ENCODE measurements around the gene GDPGP1.
A peak's percentile ranks its signal among the peaks of the same experiment; 100 is the strongest.

The GDPGP1 gene

DNA sequence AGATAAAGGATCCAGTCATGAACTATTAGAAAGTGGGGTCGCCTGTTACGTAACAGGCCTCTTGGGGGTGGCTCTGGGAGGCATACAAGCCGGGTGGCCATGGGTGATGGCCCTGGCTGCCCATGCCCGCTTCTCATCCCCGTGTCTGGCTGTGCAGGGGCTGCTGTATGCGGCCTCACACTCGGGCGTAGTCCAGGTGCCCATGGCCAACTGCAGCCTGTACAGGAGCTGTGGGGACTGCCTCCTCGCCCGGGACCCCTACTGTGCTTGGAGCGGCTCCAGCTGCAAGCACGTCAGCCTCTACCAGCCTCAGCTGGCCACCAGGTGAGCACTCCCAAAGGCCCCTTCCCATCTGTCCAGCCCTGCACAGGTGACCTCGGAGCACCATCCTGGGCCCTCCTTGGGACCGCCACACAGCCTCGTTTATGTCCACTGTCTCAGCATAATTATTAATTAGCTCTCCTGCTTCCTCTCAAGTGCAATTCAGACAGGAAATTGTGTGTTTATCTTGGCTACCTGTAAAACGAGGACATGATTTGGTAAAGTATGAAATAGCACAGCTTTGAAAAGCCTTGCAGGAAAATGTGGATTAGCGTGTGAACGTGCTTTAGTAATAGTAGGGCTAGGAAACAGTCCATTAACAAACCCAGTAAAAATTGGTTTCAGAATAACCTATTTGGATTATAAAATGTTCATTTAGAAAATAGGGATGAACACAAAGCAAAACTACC lies 8.3 kb upstream of the GDPGP1 start:
- Histone ChIP-seq H3K36me3 (ENCODE audit: control insufficient read depth in 2 of 2, insufficient read depth in 2 of 2, low read length in 2 of 2) (peaks cover 64 to 70% of the 10 kb centered on the region in 2 donors), H3K9ac (ENCODE audit: low read depth in 1 of 2, low read length in 2 of 2) (no peak overlapping the region), H3K27ac (ENCODE audit: low read depth in 2 of 2, low read length in 2 of 2) (no peak overlapping the region), H3K4me3 (ENCODE audit: low read length in 2 of 2) (no peak overlapping the region), H3K9me3 (ENCODE audit: control insufficient read depth in 2 of 2, low read length in 2 of 2) (no peaks in the 10 kb centered on the region), H3K27me3 (ENCODE audit: control insufficient read depth in 2 of 2, insufficient read depth in 2 of 2, low read length in 2 of 2) (no peaks in the 10 kb centered on the region), H3K4me1 (ENCODE audit: control insufficient read depth in 2 of 2, insufficient read depth in 2 of 2, low read length in 2 of 2) (peaks cover 11 to 19% of the 10 kb centered on the region in 2 donors)

- no peak overlapping the region for H3K4me3 ChIP-seq (ENCODE audit: low read length in 2 of 2)
- peaks cover 72 to 80% of the 10 kb centered on the region in 2 donors for H3K36me3 ChIP-seq (ENCODE audit: control insufficient read depth in 2 of 2, insufficient read depth in 2 of 2, low read length in 2 of 2)
- no peaks in the 10 kb centered on the region for H3K9me3 ChIP-seq (ENCODE audit: control insufficient read depth in 2 of 2, low read length in 2 of 2)
- no peaks in the 10 kb centered on the region for H3K27me3 ChIP-seq (ENCODE audit: control insufficient read depth in 2 of 2, insufficient read depth in 2 of 2, low read length in 2 of 2)
- no peak overlapping the region for H3K27ac ChIP-seq (ENCODE audit: low read depth in 2 of 2, low read length in 2 of 2)
- no peak overlapping the region for H3K9ac ChIP-seq (ENCODE audit: low read depth in 1 of 2, low read length in 2 of 2)
- peaks cover 28 to 30% of the 10 kb centered on the region in 2 donors for H3K4me1 ChIP-seq (ENCODE audit: control insufficient read depth in 2 of 2, insufficient read depth in 2 of 2, low read length in 2 of 2)
Measured at GRCh38 chr15:90227336-90227735, 6.7 kb upstream of the GDPGP1 start.

- Histone ChIP-seq H3K27ac (ENCODE audit: low read depth in 2 of 2, low read length in 2 of 2) (peak overlapping the region in 1 of 2 donors; percentile 56), H3K9me3 (ENCODE audit: control insufficient read depth in 2 of 2, low read length in 2 of 2) (no peaks in the 10 kb centered on the region), H3K36me3 (ENCODE audit: control insufficient read depth in 2 of 2, insufficient read depth in 2 of 2, low read length in 2 of 2) (peaks cover 65 to 78% of the 10 kb centered on the region in 2 donors), H3K4me1 (ENCODE audit: control insufficient read depth in 2 of 2, insufficient read depth in 2 of 2, low read length in 2 of 2) (peaks cover 35 to 36% of the 10 kb centered on the region in 2 donors), H3K9ac (ENCODE audit: low read depth in 1 of 2, low read length in 2 of 2) (peak overlapping the region in 1 of 2 donors; percentile 4), H3K4me3 (ENCODE audit: low read length in 2 of 2) (no peak overlapping the region), H3K27me3 (ENCODE audit: control insufficient read depth in 2 of 2, insufficient read depth in 2 of 2, low read length in 2 of 2) (no peaks in the 10 kb centered on the region)
Measured at GRCh38 chr15:90227816-90228772, 5.9 kb upstream of the GDPGP1 start.

- Histone ChIP-seq H3K4me1 (ENCODE audit: control insufficient read depth in 2 of 2, insufficient read depth in 2 of 2, low read length in 2 of 2) (peaks cover 36 to 38% of the 10 kb centered on the region in 2 donors), H3K27ac (ENCODE audit: low read depth in 2 of 2, low read length in 2 of 2) (peak overlapping the region; percentile 11 to 56), H3K9me3 (ENCODE audit: control insufficient read depth in 2 of 2, low read length in 2 of 2) (no peaks in the 10 kb centered on the region), H3K9ac (ENCODE audit: low read depth in 1 of 2, low read length in 2 of 2) (peak overlapping the region in 1 of 2 donors; percentile 4), H3K4me3 (ENCODE audit: low read length in 2 of 2) (no peak overlapping the region), H3K36me3 (ENCODE audit: control insufficient read depth in 2 of 2, insufficient read depth in 2 of 2, low read length in 2 of 2) (peaks cover 56 to 69% of the 10 kb centered on the region in 2 donors), H3K27me3 (ENCODE audit: control insufficient read depth in 2 of 2, insufficient read depth in 2 of 2, low read length in 2 of 2) (no peaks in the 10 kb centered on the region)
Measured at GRCh38 chr15:90228960-90229359, 5.0 kb upstream of the GDPGP1 start.

- no peaks in the 10 kb centered on the region for H3K27me3 ChIP-seq (ENCODE audit: control insufficient read depth in 2 of 2, insufficient read depth in 2 of 2, low read length in 2 of 2)
- H3K9me3 ChIP-seq (ENCODE audit: control insufficient read depth in 2 of 2, low read length in 2 of 2): no peaks in the 10 kb centered on the region
- peak overlapping the region; percentile 99 for H3K27ac ChIP-seq (ENCODE audit: low read depth in 2 of 2, low read length in 2 of 2)
- peaks cover 42 to 48% of the 10 kb centered on the region in 2 donors for H3K4me1 ChIP-seq (ENCODE audit: control insufficient read depth in 2 of 2, insufficient read depth in 2 of 2, low read length in 2 of 2)
- H3K36me3 ChIP-seq (ENCODE audit: control insufficient read depth in 2 of 2, insufficient read depth in 2 of 2, low read length in 2 of 2): peaks cover 45 to 59% of the 10 kb centered on the region in 2 donors
- H3K9ac ChIP-seq (ENCODE audit: low read depth in 1 of 2, low read length in 2 of 2): peak overlapping the region; percentile 44 to 98
- no peak overlapping the region for H3K4me3 ChIP-seq (ENCODE audit: low read length in 2 of 2)
Measured at GRCh38 chr15:90230071-90230494, 3.9 kb upstream of the GDPGP1 start.

DNA sequence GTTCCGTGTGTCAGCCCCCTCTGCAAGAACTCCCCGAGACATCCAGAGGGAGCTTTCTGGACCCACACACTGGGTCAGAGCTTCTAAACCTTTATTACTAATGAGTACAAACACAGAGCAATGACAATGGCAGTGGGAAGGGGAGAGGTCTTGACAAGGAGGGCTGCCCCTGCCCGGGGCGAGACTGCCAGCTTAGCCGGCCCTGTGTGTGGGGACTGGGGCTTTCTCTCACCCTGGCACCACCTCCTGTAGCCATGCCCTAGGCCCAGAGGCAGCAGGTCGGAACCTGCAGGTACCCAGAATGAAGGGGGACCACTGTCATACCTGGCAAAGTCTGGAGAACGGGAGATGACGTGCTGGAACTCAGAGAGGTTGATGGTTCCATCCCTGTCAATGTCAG lies 3.4 kb upstream of the GDPGP1 start:
- Histone ChIP-seq H3K9ac (ENCODE audit: low read depth in 1 of 2, low read length in 2 of 2) (peak overlapping the region; percentile 44 to 98), H3K27ac (ENCODE audit: low read depth in 2 of 2, low read length in 2 of 2) (peak overlapping the region; percentile 99), H3K9me3 (ENCODE audit: control insufficient read depth in 2 of 2, low read length in 2 of 2) (no peaks in the 10 kb centered on the region), H3K27me3 (ENCODE audit: control insufficient read depth in 2 of 2, insufficient read depth in 2 of 2, low read length in 2 of 2) (no peaks in the 10 kb centered on the region), H3K4me3 (ENCODE audit: low read length in 2 of 2) (peak overlapping the region; percentile 24 to 45), H3K36me3 (ENCODE audit: control insufficient read depth in 2 of 2, insufficient read depth in 2 of 2, low read length in 2 of 2) (peaks cover 40 to 54% of the 10 kb centered on the region in 2 donors), H3K4me1 (ENCODE audit: control insufficient read depth in 2 of 2, insufficient read depth in 2 of 2, low read length in 2 of 2) (peaks cover 42 to 48% of the 10 kb centered on the region in 2 donors)

DNA sequence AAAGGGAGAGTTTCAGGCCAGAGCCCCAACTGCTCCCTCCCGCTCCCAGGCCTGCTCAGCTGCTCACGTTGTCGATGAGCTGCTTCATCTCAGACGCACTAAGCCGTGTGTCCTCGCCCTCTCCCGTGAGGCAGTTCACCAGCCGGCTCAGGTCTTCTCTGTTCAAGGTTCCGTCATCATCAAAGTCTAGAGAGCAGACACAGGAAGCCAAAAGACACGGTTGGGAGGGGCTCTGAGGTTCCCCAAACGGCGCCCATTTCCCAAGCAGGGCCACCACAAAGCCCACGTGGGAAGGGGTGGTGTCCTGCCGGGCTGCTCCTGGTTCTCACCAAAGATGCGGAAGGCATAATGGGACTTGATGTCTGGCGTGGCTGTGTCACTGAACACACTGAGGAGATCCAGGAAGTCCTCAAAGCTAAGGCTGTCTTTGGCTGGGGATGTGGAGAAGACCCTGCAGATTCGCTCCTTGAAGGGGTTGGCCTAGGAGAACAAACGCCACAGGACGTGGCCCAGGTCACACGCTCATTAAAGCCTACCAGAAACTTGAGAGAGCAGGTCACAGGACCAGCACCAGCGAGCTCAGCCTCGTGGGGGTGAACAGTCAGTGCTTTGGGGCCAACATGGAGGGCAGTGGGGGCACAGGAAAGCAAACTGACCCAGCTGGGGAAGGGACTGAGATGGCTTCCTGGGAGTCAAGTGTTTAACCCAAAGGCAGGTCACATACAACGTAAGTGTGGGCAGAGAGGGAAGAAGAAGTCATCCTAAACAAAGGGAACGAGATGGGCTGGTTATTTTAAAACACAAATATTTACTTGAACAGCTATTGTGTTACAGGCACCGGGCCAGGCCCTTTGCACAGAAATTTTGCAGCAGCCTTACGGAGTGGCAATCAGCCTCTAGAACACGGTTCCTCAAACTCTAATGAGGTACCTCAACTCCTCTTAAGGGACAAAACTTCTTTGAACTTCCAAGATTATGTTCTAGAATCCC lies 2.7 kb upstream of the GDPGP1 start:
- Histone ChIP-seq H3K4me3 (ENCODE audit: low read length in 2 of 2) (peak overlapping the region; percentile 86 to 92), H3K4me1 (ENCODE audit: control insufficient read depth in 2 of 2, insufficient read depth in 2 of 2, low read length in 2 of 2) (peaks cover 42 to 48% of the 10 kb centered on the region in 2 donors), H3K36me3 (ENCODE audit: control insufficient read depth in 2 of 2, insufficient read depth in 2 of 2, low read length in 2 of 2) (peaks cover 35 to 48% of the 10 kb centered on the region in 2 donors), H3K9me3 (ENCODE audit: control insufficient read depth in 2 of 2, low read length in 2 of 2) (no peaks in the 10 kb centered on the region), H3K27ac (ENCODE audit: low read depth in 2 of 2, low read length in 2 of 2) (peak overlapping the region; percentile 99), H3K27me3 (ENCODE audit: control insufficient read depth in 2 of 2, insufficient read depth in 2 of 2, low read length in 2 of 2) (no peaks in the 10 kb centered on the region), H3K9ac (ENCODE audit: low read depth in 1 of 2, low read length in 2 of 2) (peak overlapping the region; percentile 34 to 98)

- Histone ChIP-seq H3K27me3 (ENCODE audit: control insufficient read depth in 2 of 2, insufficient read depth in 2 of 2, low read length in 2 of 2) (no peaks in the 10 kb centered on the region), H3K9me3 (ENCODE audit: control insufficient read depth in 2 of 2, low read length in 2 of 2) (no peaks in the 10 kb centered on the region), H3K9ac (ENCODE audit: low read depth in 1 of 2, low read length in 2 of 2) (peak overlapping the region; percentile 60 to 98), H3K4me3 (ENCODE audit: low read length in 2 of 2) (peak overlapping the region; percentile 86 to 92), H3K4me1 (ENCODE audit: control insufficient read depth in 2 of 2, insufficient read depth in 2 of 2, low read length in 2 of 2) (peaks cover 42 to 48% of the 10 kb centered on the region in 2 donors), H3K27ac (ENCODE audit: low read depth in 2 of 2, low read length in 2 of 2) (peak overlapping the region; percentile 99), H3K36me3 (ENCODE audit: control insufficient read depth in 2 of 2, insufficient read depth in 2 of 2, low read length in 2 of 2) (peaks cover 36 to 43% of the 10 kb centered on the region in 2 donors)
Measured at GRCh38 chr15:90232196-90232595, 1.8 kb upstream of the GDPGP1 start.

- Histone ChIP-seq H3K9ac (ENCODE audit: low read depth in 1 of 2, low read length in 2 of 2) (peak overlapping the region; percentile 84 to 98), H3K27me3 (ENCODE audit: control insufficient read depth in 2 of 2, insufficient read depth in 2 of 2, low read length in 2 of 2) (no peaks in the 10 kb centered on the region), H3K27ac (ENCODE audit: low read depth in 2 of 2, low read length in 2 of 2) (peak overlapping the region; percentile 99), H3K36me3 (ENCODE audit: control insufficient read depth in 2 of 2, insufficient read depth in 2 of 2, low read length in 2 of 2) (peaks cover 31 to 39% of the 10 kb centered on the region in 2 donors), H3K4me1 (ENCODE audit: control insufficient read depth in 2 of 2, insufficient read depth in 2 of 2, low read length in 2 of 2) (peaks cover 42 to 48% of the 10 kb centered on the region in 2 donors), H3K9me3 (ENCODE audit: control insufficient read depth in 2 of 2, low read length in 2 of 2) (no peaks in the 10 kb centered on the region), H3K4me3 (ENCODE audit: low read length in 2 of 2) (peak overlapping the region; percentile 86 to 92)
Measured at GRCh38 chr15:90232941-90233386, 1.0 kb upstream of the GDPGP1 start.

Measured in mucosa of rectum (tissue), 2 donors.